Smooth muscle cell (in vitro differentiated cells): ENCODE results near the gene ARHGEF40. TPM values are rescaled to one million over a fixed set of nuclear protein-coding genes. Genes with fewer than 3 reads are reported as not detected.

Experiments used
- DNase-seq: peaks from one replicate; lab custom pipeline; 2025; ENCODE audit not compliant: unreplicated experiment; lab: John Stamatoyannopoulos, UW
- H2AFZ ChIP-seq: fragments of 200-600 bp; sonication (generic); 2 replicates; pipeline ENCODE4 v1.6.0; 2016; ENCODE audit warnings: antibody characterized with exemption, low read depth, mild to moderate bottlenecking
- H3F3A ChIP-seq: fragments of 200-600 bp; sonication (generic); 2 replicates; pipeline ENCODE4 v1.6.0; 2017; ENCODE audit warnings: antibody characterized with exemption, low read depth
- H3K27ac ChIP-seq: fragments of 200-600 bp; sonication (generic); 2 replicates; pipeline ENCODE4 v1.5.1; 2016; ENCODE audit warnings: low read depth, mild to moderate bottlenecking
- H3K27me3 ChIP-seq: fragments of 200-600 bp; sonication (generic); 2 replicates; pipeline ENCODE4 v1.6.1; 2016; ENCODE audit warnings: low read depth, mild to moderate bottlenecking
- H3K36me3 ChIP-seq: fragments of 200-600 bp; sonication (generic); 2 replicates; pipeline ENCODE4 v1.5.1; 2016; ENCODE audit warnings: low read depth
- H3K4me1 ChIP-seq: fragments of 200-600 bp; sonication (generic); 2 replicates; pipeline ENCODE4 v1.5.1; 2016; ENCODE audit warnings: low read depth
- H3K4me2 ChIP-seq: fragments of 200-600 bp; sonication (generic); 2 replicates; pipeline ENCODE4 v1.6.0; 2016; ENCODE audit warnings: mild to moderate bottlenecking
- H3K4me3 ChIP-seq: fragments of 200-600 bp; sonication (generic); 2 replicates; pipeline ENCODE4 v1.5.1; 2016; ENCODE audit warnings: mild to moderate bottlenecking
- H3K79me2 ChIP-seq: fragments of 200-600 bp; sonication (generic); 2 replicates; pipeline ENCODE4 v1.6.0; 2016; ENCODE audit warnings: low read depth, mild to moderate bottlenecking
- H3K9ac ChIP-seq: fragments of 200-600 bp; sonication (generic); 2 replicates; pipeline ENCODE4 v1.6.0; 2016; ENCODE audit warnings: low read depth
- H3K9me3 ChIP-seq: fragments of 200-600 bp; sonication (generic); replicated peaks from 2 replicates; pipeline ENCODE4 v1.5.1; 2016; ENCODE audit warnings: low read depth
- H4K20me1 ChIP-seq: fragments of 200-600 bp; sonication (generic); 2 replicates; pipeline ENCODE4 v1.6.0; 2016; ENCODE audit warnings: low read depth
- CTCF ChIP-seq: fragments of 200-600 bp; sonication (generic); IDR thresholded peaks from 2 replicates; pipeline ENCODE4 v1.5.1; 2017; ENCODE audit warnings: borderline replicate concordance, mild to moderate bottlenecking, antibody characterized with exemption; ENCODE audit not compliant: insufficient read depth, poor library complexity, severe bottlenecking
- WGBS: methylation state at CpG from one replicate; pipeline ENCODE4 v1.1.7; 2016; ENCODE audit warnings: low lambda C conversion rate; 5-methylcytosine and 5-hydroxymethylcytosine counted together
- polyA plus RNA-seq: library from polyadenylated mRNA; unstranded; fragments of >200 nt; fragmentation: Nextera tagmentation; extraction: Ambion mirVana; gene quantifications from 2 replicates; pipeline ENCODE4 v1.2.1, GENCODE V29; 2016
- total RNA-seq: library from RNA; depleted of rRNA; stranded (reverse); fragments of >200 nt; gene quantifications from 2 replicates; pipeline ENCODE4 v1.2.3, GENCODE V29; 2014

Gene ARHGEF40
- total and polyA plus RNA-seq, 2 experiments from 2014 or later, result 67.8 to 74.4 TPM

- Histone ChIP-seq H4K20me1 (no peaks in the 10 kb centered on the region), H3K9ac (no peak overlapping the region), H3K4me2 (no peak overlapping the region), H3K36me3 (no peaks in the 10 kb centered on the region), H3K4me1 (peaks cover 4% of the 10 kb centered on the region), H3K79me2 (no peaks in the 10 kb centered on the region), H3F3A (no peaks in the 10 kb centered on the region), H3K27ac (no peak overlapping the region), H2AFZ (no peak overlapping the region), H3K9me3 (no peaks in the 10 kb centered on the region), H3K27me3 (no peaks in the 10 kb centered on the region), H3K4me3 (no peak overlapping the region)
- WGBS, result 83% methylated on average over 8 of the region's 8 CpGs
- no peak for DNase-seq
- no peak for TF ChIP-seq CTCF
Measured at GRCh38 chr14:21042918-21043317, 27.2 kb upstream of the ARHGEF40 start.

DNA sequence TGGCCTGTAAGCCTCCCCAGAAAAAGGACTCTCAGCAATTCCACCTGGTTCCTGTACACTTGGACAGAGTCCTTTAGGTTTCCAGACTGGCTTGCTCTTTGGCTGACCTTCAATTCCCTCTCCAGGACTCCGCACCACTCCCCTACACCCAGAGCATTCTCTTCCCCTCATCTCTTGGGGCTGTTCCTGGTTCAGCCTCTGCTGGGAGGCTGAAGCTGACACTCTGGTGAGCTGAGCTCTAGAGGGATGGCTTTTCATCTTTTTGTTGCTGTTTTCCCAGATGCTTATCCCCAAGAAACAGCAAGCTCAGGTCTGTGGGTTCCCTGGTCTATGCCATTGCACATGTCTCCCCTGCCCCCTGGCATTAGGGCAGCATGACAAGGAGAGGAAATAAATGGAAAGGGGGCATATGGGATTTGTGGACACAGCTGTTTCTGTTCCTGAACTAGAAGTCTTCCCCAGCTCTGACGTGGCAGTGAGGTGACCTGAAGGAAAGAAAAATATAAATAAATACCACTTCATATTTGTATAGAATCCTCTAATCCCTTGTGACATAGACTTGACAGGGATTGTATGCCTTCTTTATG, 26.6 kb upstream of the ARHGEF40 start:
- DNase-seq, result no peak
- Histone ChIP-seq H3K4me3 (no peak overlapping the region), H3K9me3 (no peaks in the 10 kb centered on the region), H3K4me2 (no peak overlapping the region), H3K27me3 (no peaks in the 10 kb centered on the region), H2AFZ (no peak overlapping the region), H3K4me1 (peaks cover 4% of the 10 kb centered on the region), H3K9ac (no peak overlapping the region), H3F3A (no peaks in the 10 kb centered on the region), H3K27ac (no peak overlapping the region), H3K36me3 (no peaks in the 10 kb centered on the region), H3K79me2 (no peaks in the 10 kb centered on the region), H4K20me1 (no peaks in the 10 kb centered on the region)
- TF ChIP-seq CTCF, result no peak
- WGBS, result 88% methylated on average over 2 of the region's 2 CpGs

DNA sequence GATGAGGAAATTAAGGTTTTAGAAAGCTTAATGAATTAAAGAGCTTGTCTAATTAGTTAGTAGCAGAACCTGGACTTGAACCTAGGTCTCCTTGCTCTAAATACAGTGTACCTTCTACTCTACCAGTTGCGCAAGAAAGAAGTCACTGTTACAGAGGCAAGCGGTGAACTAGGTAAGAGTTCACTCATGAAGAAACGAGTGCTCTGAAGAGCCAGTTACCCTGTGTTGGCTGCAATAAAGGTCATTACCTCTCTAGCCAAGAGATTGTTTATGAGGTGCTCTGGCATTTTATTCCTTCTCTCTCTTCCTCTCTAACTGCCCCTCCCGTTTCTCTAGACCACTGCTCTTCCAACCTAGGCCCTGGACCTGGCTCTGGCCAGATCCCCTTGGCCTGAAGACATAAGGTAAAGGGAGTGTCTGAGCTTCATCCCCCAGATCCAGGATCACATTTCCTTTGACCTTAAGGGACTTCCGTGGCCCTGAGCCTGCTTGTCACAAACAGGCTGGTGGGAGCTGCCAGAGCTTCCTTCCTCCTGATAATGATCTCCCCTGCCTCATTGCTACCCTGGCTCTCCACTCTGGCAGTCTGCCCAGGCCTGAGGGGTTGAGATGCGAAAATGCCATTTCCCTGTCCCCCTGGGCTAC, 26.0 kb upstream of the ARHGEF40 start:
- H3K9ac ChIP-seq, result no peak overlapping the region
- no peaks in the 10 kb centered on the region for H3F3A ChIP-seq
- H3K9me3 ChIP-seq, result no peaks in the 10 kb centered on the region
- no peaks in the 10 kb centered on the region for H3K79me2 ChIP-seq
- H4K20me1 ChIP-seq, result no peaks in the 10 kb centered on the region
- no peak overlapping the region for H3K4me2 ChIP-seq
- H3K27me3 ChIP-seq, result no peaks in the 10 kb centered on the region
- no peaks in the 10 kb centered on the region for H3K36me3 ChIP-seq
- 59% methylated on average over 6 of the region's 6 CpGs for WGBS
- H3K4me3 ChIP-seq, result no peak overlapping the region
- no peaks in the 10 kb centered on the region for H3K4me1 ChIP-seq
- no peak for TF ChIP-seq CTCF
- no peak overlapping the region for H2AFZ ChIP-seq
- DNase-seq, result no peak
- no peak overlapping the region for H3K27ac ChIP-seq

DNA sequence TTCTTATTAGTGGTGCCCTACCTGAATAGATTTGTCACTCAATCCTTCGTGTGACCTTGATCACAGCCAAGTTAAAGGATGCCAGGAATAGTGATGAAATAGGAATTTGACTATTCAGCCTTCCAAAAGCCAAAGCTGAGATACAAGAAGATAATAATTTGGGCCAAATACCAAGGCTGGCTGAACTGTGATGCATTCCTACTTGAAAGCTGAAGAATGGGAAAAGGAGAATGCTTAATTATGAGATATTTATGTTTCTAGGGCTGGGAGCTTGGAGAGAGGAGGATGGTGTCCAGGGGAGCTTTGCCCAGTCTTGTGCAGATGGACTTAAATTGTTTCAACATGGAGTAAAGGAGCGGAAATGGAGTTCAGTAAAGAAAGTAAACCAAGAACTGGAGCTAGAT, 22.7 kb upstream of the ARHGEF40 start:
- no peak for TF ChIP-seq CTCF
- no peaks in the 10 kb centered on the region for H3K79me2 ChIP-seq
- H3K9me3 ChIP-seq, result no peaks in the 10 kb centered on the region
- no peaks in the 10 kb centered on the region for H3K27me3 ChIP-seq
- H3K4me1 ChIP-seq, result no peaks in the 10 kb centered on the region
- no peak overlapping the region for H3K9ac ChIP-seq
- H3K4me2 ChIP-seq, result no peak overlapping the region
- no peak overlapping the region for H2AFZ ChIP-seq
- H4K20me1 ChIP-seq, result no peaks in the 10 kb centered on the region
- H3K27ac ChIP-seq, result no peak overlapping the region
- H3K4me3 ChIP-seq, result no peak overlapping the region
- no peaks in the 10 kb centered on the region for H3K36me3 ChIP-seq
- H3F3A ChIP-seq, result peaks cover 7% of the 10 kb centered on the region
- WGBS, result 89% methylated on average over 2 of the region's 2 CpGs
- no peak for DNase-seq
